ENCODE results near the gene CSRP2. TPM values are rescaled to one million over a fixed set of nuclear protein-coding genes. Genes with fewer than 3 reads are reported as not detected.

Gene CSRP2
- total RNA-seq, 3 donors from 2014 or later: 2.5 to 13.1 (median 6.5) TPM

DNA sequence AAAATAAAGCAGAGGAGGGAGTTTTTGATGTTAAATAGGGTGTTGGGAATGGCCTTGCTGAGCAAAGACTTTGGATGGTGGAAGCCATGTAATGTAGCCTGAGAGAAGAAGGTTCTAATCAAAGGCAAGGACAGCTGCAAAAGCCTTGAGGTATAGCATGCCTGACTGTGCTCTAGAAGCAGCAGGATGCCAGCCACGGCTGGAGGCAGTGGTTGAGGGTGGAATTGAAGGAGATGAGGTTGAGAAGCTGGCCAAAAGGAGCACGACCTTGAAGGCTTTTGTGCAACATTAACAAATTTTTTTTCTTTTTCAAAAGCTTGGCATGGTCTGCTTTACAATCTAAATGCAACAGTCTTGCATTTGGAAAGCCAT lies 42.3 kb upstream of the CSRP2 start:
- no peak for DNase-seq
- intact Hi-C loops (cut with DNase I, micrococcal nuclease): no loop called here
- H3K4me1 ChIP-seq (ENCODE audit: low read depth): no peaks in the 10 kb centered on the region
- ATAC-seq: no peak
- no peak overlapping the region for H3K4me3 ChIP-seq
- TF ChIP-seq, protein P1, sequence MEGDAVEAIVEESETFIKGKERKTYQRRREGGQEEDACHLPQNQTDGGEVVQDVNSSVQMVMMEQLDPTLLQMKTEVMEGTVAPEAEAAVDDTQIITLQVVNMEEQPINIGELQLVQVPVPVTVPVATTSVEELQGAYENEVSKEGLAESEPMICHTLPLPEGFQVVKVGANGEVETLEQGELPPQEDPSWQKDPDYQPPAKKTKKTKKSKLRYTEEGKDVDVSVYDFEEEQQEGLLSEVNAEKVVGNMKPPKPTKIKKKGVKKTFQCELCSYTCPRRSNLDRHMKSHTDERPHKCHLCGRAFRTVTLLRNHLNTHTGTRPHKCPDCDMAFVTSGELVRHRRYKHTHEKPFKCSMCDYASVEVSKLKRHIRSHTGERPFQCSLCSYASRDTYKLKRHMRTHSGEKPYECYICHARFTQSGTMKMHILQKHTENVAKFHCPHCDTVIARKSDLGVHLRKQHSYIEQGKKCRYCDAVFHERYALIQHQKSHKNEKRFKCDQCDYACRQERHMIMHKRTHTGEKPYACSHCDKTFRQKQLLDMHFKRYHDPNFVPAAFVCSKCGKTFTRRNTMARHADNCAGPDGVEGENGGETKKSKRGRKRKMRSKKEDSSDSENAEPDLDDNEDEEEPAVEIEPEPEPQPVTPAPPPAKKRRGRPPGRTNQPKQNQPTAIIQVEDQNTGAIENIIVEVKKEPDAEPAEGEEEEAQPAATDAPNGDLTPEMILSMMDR (IDR thresholded peaks at IDR 0.05): no peak
- no peaks in the 10 kb centered on the region for H3K9me3 ChIP-seq
- H3K36me3 ChIP-seq (ENCODE audit: low read depth): no peaks in the 10 kb centered on the region

DNA sequence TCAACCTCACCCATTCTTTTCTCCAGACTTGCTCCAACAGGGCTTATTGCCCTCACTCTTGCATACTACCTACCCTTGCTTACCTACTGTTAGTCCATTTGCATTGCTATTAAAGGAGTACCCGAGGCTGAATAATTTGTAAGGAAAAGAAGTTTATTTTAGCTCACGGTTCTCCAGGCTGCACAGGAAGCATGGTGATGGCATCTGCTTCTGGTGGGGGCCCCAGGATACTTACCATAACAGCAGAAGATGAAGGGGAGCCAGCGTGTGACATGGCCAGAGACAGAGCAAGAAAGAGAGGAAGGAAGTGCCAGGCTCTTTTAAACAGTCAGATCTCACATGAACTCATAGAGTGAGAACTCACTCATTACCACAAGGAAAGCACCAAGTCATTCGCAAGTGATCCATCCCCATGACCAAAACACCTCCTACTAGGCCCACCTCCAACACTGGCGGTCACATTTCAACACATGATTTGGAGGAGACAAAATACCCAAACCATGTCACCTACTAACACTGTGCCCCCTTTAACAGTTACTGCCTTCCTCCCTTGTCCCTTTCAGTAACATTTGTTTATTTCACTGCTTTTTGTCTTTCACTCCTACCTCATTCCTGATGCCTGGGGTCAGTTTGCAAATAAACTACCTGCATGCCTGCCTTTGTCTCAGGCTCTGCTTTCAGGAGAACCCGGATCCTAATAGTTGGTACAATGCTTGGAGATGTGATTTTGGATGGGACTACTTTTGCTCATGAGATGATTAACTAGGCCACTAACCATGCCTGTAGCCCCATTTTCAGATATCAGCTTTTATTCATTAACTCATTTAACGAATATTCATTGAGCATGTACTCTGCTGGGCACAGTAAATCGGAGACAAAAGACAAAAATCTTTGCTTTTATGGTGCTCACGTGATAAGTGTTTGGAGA lies 41.6 kb upstream of the CSRP2 start:
- no peak for ATAC-seq

DNA sequence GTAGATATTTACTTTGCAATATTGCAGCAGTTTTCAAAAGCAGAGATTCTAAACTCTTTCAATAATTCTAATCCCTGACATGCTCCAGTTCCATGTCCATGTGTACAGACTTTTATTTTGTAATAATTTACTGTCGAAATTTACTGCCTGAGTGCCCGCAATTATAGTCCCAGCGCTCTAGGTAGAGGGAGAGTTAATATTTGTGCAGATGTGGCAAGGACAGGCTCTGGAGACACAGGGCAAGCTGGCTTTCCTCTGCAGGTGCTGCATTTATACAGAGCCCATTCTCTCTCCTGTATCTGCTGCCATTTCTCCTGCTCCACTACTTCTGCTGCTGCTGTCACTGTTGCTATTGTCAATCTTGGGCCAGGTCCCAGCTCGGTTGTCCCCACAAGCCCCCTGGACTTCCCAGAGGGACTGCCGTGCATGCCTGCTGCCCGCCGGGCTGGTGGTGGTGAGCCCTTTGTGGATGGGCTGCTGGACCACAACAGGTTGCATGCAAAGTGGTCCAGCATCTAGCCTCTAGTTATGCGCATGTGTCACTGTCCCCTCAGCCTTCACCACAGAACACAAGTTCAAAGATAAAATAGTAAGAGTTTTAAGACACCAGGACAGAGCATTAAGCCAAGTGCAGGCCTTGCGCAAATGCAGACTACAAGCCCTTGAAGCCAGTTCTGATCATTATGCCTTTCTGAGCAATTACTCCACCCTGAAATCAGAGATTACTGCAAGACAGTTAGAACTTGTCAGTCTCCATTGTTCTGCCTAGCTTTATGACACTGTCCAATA lies 40.8 kb upstream of the CSRP2 start:
- no peaks in the 10 kb centered on the region for H3K9me3 ChIP-seq
- DNase-seq: no peak
- H3K36me3 ChIP-seq (ENCODE audit: low read depth): no peaks in the 10 kb centered on the region
- TF ChIP-seq, protein P1 (IDR thresholded peaks at IDR 0.05): no peak
- no peak for ATAC-seq
- H3K4me1 ChIP-seq (ENCODE audit: low read depth): no peaks in the 10 kb centered on the region
- no peak overlapping the region for H3K4me3 ChIP-seq
- intact Hi-C loops (cut with DNase I, micrococcal nuclease): no loop called here

More for the DNA sequence above, 41.6 kb upstream of the CSRP2 start:
- Histone ChIP-seq H3K4me3 (no peak overlapping the region), H3K36me3 (ENCODE audit: low read depth) (no peaks in the 10 kb centered on the region), H3K9me3 (no peaks in the 10 kb centered on the region), H3K4me1 (ENCODE audit: low read depth) (no peaks in the 10 kb centered on the region)
- DNase-seq: no peak
- intact Hi-C loops (cut with DNase I, micrococcal nuclease): no loop called here
- TF ChIP-seq, protein P1 (IDR thresholded peaks at IDR 0.05): no peak

DNA sequence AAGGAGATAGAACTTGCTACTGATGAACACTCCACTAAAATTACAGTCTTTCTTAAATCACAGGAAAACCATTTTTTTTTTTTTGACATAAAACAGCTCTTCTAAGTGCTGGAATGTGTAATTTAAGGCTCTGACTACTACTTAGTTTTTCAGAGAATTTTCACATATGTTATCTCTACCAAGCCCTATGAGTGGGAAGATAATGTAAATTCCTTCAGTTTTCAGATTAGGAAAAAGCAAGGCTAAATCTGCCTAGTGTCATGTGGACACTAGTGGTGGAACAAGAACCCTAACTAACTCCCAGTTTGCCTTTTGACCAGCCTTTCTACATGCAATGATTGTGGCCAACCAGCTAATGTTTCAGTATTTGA lies 37.3 kb upstream of the CSRP2 start:
- no peaks in the 10 kb centered on the region for H3K9me3 ChIP-seq
- H3K4me3 ChIP-seq: no peak overlapping the region
- H3K4me1 ChIP-seq (ENCODE audit: low read depth): no peaks in the 10 kb centered on the region
- intact Hi-C loops (cut with DNase I, micrococcal nuclease): no loop called here
- H3K36me3 ChIP-seq (ENCODE audit: low read depth): no peaks in the 10 kb centered on the region
- DNase-seq (no peak), ATAC-seq (no peak)
- TF ChIP-seq, protein P1 (IDR thresholded peaks at IDR 0.05): no peak

DNA sequence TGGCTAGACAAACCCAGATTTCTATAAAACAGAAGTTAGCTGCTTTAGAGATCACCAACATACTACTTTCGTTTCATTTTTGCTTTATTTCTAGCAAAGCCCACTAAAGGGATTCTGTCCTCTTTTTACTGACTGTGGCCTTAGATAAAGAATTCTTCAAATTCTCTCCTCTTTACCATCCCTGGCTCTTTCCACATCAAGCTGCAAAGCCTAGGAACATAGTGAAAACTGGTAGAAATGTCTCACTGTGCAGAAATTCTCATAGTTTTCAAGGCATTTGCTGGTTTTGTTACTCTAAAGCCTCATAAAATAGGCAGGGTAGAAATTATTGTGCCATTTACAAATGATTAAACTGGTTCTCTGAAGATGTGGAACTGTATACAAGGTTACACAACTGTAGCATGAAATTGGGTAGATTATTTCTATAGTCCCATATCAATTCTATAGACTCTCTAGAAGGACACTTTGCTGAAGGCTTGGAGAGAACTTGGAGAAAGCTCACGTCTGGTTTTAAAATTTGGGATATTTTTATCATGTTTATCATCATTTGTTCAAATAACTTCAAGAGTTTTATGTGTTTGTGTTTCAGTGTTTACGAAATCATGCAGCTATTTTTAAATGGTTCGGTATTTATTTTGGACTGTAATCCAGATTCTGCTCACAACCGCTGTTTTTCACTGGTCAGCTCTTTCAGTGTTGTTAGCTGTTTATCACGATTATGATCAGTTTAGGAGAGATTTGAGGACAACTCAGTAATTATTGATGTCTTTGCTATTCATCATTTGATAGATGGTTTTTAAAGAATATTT lies 36.7 kb upstream of the CSRP2 start:
- Histone ChIP-seq H3K36me3 (ENCODE audit: low read depth) (no peaks in the 10 kb centered on the region), H3K9me3 (no peaks in the 10 kb centered on the region), H3K4me3 (no peak overlapping the region), H3K4me1 (ENCODE audit: low read depth) (no peaks in the 10 kb centered on the region)
- intact Hi-C loops (cut with DNase I, micrococcal nuclease): no loop called here
- DNase-seq: no peak
- ATAC-seq: no peak
- TF ChIP-seq, protein P1 (IDR thresholded peaks at IDR 0.05): no peak
